ENCODE measurements around the gene TRAIP. TPM values are rescaled to one million over a fixed set of nuclear protein-coding genes. Genes with fewer than 3 reads are reported as not detected.
"Not testable (repeated sequence)": the region's sequence is repeated elsewhere in the genome, so short reads cannot be mapped to it uniquely, and the experiment has no call there.

Gene TRAIP
- total RNA-seq, 1 donor from 2014 or later, result 18.9 TPM

- no peak for TF ChIP-seq CTCF (conservative IDR thresholded peaks at IDR 0.05; ENCODE audit: low read depth, low read length)
- no peak for DNase-seq (ENCODE audit: low read depth)
Measured at GRCh38 chr3:49790626-49791411, 65.5 kb downstream of the TRAIP start.

GRCh38 chr3:49788056-49788455 lies 68.3 kb downstream of the TRAIP start:
- no peak for DNase-seq (ENCODE audit: low read depth)
- no peak overlapping the region for H3K4me3 ChIP-seq (ENCODE audit: low read depth, low read length)
- TF ChIP-seq CTCF (conservative IDR thresholded peaks at IDR 0.05; ENCODE audit: low read depth, low read length), result no peak

More at GRCh38 chr3:49790626-49791411, 65.5 kb downstream of the TRAIP start:
- H3K4me3 ChIP-seq (ENCODE audit: low read depth, low read length), result no peak overlapping the region

- DNase-seq (ENCODE audit: low read depth), result no peak
- no peak for TF ChIP-seq CTCF (conservative IDR thresholded peaks at IDR 0.05; ENCODE audit: low read depth, low read length)
- H3K4me3 ChIP-seq (ENCODE audit: low read depth, low read length), result no peak overlapping the region
Measured at GRCh38 chr3:49787536-49787935, 68.8 kb downstream of the TRAIP start.

GRCh38 chr3:49787182-49787464 lies 69.2 kb downstream of the TRAIP start:
- peak overlapping the region; percentile 96 for H3K4me3 ChIP-seq (ENCODE audit: low read depth, low read length)
- no peak for TF ChIP-seq CTCF (conservative IDR thresholded peaks at IDR 0.05; ENCODE audit: low read depth, low read length)
- DNase-seq (ENCODE audit: low read depth), result no peak

GRCh38 chr3:49786357-49787181 lies 69.8 kb downstream of the TRAIP start, which contains the start of gene IP6K1:
Gene IP6K1, minus strand, starts transcription at chr3:49786542. Its CDS starts 38,502 bp downstream, at chr3:49748040.
- DNase-seq (ENCODE audit: low read depth), result peak; percentile 93
- TF ChIP-seq CTCF (conservative IDR thresholded peaks at IDR 0.05; ENCODE audit: low read depth, low read length), result no peak
- peak within 1 kb of the TSS; percentile 96 for H3K4me3 ChIP-seq (ENCODE audit: low read depth, low read length)

GRCh38 chr3:49785565-49786356 lies 70.6 kb downstream of the TRAIP start:
- peak overlapping the region; percentile 96 for H3K4me3 ChIP-seq (ENCODE audit: low read depth, low read length)
- no peak for DNase-seq (ENCODE audit: low read depth)
- TF ChIP-seq CTCF (conservative IDR thresholded peaks at IDR 0.05; ENCODE audit: low read depth, low read length), result no peak

- H3K4me3 ChIP-seq (ENCODE audit: low read depth, low read length); DNase-seq (ENCODE audit: low read depth): not testable (repeated sequence)
Measured at GRCh38 chr3:49782277-49782676, 74.1 kb downstream of the TRAIP start.

Data from epithelial cell of proximal tubule (primary cell).